H1 (cell line): ENCODE measurements around the gene BRD1. TPM values are rescaled to one million over a fixed set of nuclear protein-coding genes. Genes with fewer than 3 reads are reported as not detected.

Experiments used
- BACH1 ChIP-seq: IDR thresholded peaks from 2 replicates; pipeline ENCODE4 v1.6.1; 2012; ENCODE audit warnings: low read length, improper control_type of control experiment
- BRCA1 ChIP-seq: IDR thresholded peaks from 2 replicates; pipeline ENCODE4 v1.6.1; 2012; ENCODE audit warnings: low read depth, low read length, improper control_type of control experiment
- CBX5 ChIP-seq: fragments of 300-800, 300-1000 bp; sonication (generic); IDR thresholded peaks from 2 replicates; pipeline ENCODE4 v1.7.1; 2016; ENCODE audit warnings: antibody characterized with exemption, low read length, low read depth
- CREB1 ChIP-seq: IDR thresholded peaks from 2 replicates; pipeline ENCODE4 v1.6.1; 2012; ENCODE audit warnings: inconsistent platforms
- HDAC2 ChIP-seq, 2 experiments: fragments of 300-600 bp in 1 of 2; sonication (generic) in 1 of 2; IDR thresholded peaks; 2 replicates each; pipeline ENCODE4 v1.6.1; 2011 to 2012; ENCODE audit warnings: low read depth in 2 of 2, low read length in 2 of 2, mild to moderate bottlenecking in 2 of 2, moderate library complexity in 2 of 2, borderline replicate concordance in 1 of 2, inconsistent platforms in 1 of 2
- JUND ChIP-seq: IDR thresholded peaks from 2 replicates; pipeline ENCODE4 v1.6.1; 2011; ENCODE audit warnings: mild to moderate bottlenecking, improper control_type of control experiment, low read length
- KDM5A ChIP-seq: fragments of 200-600 bp; IDR thresholded peaks from 2 replicates; pipeline ENCODE4 v1.7.1; 2012; ENCODE audit warnings: mild to moderate bottlenecking, low read length, inconsistent platforms, mixed read lengths
- SP2 ChIP-seq: IDR thresholded peaks from 2 replicates; pipeline ENCODE4 v1.6.1; 2012; ENCODE audit warnings: mild to moderate bottlenecking, low read length, inconsistent platforms
- polyA plus RNA-seq, 7 experiments: library from polyadenylated mRNA; depleted of rRNA in 3 of 7; stranded (reverse) in 5 of 7; unstranded in 2 of 7; fragments of >200 nt in 5 of 7; fragments of 200-250 nt in 2 of 7; gene quantifications; 1 replicate in 5 of 7; 2 replicates in 1 of 7; 4 replicates in 1 of 7; pipeline versions ENCODE4 v1.2.1 to v1.2.3, GENCODE V29; 2011 to 2013; ENCODE audit warnings: missing spikeins in 2 of 7, mixed read lengths in 2 of 7
- total RNA-seq: library from RNA; stranded (reverse); fragmentation: NEBNext Ultra II Directional; extraction: Animal tissue kit (Norgen Biotek cat#: 25700); gene quantifications from 2 replicates; pipeline ENCODE4 v1.2.1, GENCODE V29; 2021

The BRD1 gene
- total and polyA plus RNA-seq, 2 of the 8 experiments (the other 6 are each of a cell fraction or from before 2014, with no cell fraction given), result 6.8 to 34.0 TPM

DNA sequence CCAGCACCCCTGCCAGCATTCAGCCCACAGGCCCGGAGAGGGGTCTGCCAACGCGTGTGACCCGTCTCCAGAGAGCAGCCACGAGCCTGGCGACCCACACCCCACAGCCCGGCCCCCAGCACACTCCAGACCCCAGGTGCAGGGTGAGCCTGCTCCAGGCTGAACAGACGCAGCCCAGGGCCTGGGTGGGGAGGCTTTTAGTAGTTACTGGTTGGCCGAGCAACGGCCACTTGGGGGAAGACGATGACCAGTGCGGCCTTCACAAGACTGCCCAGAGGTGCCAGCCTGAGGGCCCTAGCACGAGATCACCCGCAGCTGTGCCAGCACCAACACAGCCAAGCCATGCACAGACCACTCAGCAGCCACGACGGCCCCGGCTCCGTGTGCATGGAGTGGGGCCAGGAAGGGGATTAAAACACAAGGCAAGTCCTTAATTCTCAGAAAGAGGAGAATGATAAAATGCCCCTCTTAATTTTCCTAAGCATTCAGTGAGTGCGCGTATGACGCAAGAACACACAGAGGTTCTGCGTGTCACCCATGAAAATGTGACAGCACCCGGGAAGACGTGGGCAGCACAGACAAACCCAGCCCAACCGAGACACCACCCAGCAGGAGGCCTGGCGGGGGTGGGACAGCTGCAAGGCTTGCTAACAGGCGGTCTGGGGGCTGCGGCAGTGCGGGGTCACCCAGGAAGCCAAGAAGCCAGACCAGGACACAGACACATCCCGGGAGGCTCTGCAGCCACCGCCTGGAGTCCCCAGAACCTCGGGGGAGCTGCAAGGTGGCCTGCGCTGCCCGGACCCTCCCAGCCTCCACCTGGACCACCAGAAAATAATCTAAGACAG lies 47.6 kb downstream of the BRD1 start (continued):
- TF ChIP-seq SP2 (no peak), CREB1 (no peak), HDAC2 (IDR thresholded peaks at IDR 0.05; ENCODE audit: borderline replicate concordance in 1 of 2, low read depth in 2 of 2, low read length in 2 of 2) (no peak), KDM5A (no peak), CBX5 (no peak), BRCA1 (no peak), JUND (no peak), BACH1 (no peak)
